Kidney capillary endothelial cell (primary cell): ENCODE measurements around the gene VPS8.

Experiments used
- DNase-seq: peaks from one replicate; pipeline ENCODE4 v3.0.0-alpha.2; 2018; ENCODE audit warnings: low spot score

Gene VPS8

DNA sequence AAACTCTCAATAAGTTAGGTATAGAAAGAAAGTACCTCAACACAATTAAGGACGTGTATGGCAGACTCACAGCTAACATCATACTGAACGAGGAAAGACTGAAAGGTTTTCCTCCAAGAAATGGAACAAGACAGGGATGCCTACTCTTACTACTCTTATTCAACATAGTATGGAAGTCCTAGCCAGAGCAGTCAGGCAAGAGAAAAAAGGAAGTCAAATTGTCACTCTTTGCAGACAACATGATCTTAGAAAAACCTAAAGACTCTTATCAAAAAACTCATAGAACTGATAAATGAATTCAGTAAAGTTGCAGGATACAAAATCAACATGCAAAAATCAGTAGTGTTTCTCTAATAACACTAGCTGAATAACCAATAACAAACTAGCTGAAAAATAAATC lies 244.9 kb downstream of the VPS8 start:
- DNase-seq, result no peak

DNA sequence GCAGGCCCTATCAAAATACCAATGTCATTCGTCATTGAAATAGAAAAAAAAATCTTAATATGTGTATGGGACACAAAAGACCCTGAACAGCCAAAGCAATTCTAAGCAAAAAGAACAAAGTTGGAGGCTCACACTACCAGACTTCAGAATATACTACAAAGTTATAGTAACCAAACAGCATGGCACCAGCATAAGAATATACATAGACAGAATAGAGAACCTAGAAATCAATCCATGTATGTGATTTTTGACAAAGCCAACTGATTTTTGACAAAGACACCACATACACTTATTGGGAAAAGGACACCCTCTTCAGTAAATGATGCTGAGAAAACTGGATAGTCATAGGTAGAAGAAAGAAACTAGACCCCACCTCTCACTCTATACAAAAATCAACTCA lies 245.9 kb downstream of the VPS8 start:
- DNase-seq, result no peak

DNA sequence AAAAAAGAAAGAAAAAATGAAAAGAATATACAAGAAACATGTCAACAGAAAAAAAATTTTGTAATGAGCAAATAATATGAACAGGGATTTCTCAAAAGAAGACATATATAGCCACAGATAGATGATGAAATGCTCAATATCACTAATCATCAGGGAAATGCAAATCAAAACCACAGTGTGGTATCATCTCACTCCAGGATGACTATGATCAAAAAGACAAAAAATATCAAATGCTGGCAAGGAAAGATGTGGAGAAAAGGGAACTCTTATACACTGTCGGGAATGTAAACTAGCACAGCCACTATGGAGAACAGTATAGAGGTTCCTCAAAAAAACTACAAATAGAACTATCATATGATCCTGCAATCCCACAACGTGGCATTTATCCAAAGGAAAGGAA lies 246.8 kb downstream of the VPS8 start:
- DNase-seq, result no peak

DNA sequence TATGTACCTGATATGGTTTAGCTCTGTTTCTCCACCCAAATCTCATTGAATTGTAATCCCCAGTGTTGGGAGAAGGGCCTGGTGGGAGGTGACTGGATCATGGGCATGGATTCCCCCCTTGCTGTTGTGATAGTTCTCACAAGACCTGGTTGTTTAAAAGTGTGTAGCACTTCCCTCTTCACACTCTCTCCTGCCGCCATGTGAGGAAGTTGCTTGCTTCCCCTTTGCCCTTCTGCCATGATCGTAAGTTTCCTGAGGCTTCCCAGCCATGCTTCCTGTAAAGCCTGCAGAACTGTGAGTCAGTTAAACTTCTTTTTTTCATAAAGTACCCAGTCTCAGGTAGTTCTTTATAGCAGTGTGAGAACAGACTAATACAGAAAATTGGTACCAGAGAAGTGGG lies 247.8 kb downstream of the VPS8 start:
- no peak for DNase-seq

DNA sequence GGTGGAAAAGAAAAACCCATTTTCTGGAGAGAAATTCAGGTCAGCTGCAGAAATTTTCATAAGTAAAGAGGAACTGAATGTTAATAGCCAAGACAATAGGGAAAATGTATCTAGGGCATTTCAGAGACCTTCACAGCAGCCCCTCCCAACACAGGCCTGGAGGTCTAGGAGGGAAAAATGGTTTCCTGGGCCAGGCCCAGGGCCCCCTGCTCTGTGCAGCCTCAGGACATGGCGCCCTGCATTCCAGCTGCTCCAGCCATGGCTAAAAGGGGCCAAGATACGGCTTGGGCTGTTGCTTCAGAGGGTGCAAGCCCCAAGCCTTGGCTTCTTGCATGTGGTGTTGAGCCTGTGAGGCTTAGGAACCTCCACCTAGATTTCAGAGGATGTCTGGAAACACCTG lies 248.7 kb downstream of the VPS8 start:
- DNase-seq, result no peak

DNA sequence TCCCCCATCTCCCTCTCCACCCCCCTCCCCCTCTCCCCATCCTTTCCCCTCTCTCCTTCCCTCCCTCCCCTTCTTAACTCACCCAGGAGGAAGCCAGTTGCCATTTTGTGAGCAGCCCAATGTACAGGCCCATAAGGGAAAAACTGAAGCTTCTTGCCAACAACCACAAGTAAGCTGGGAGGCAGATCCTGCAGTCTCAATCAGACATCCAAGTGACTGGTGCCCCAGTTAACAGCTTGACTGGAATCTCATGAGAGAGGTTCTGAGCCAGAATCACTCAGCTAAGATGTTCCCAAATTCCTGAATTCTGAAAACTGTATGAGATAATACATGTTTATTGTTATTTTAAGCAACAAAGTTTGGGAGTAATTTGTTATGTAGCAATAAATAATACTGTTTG lies 250.2 kb downstream of the VPS8 start:
- DNase-seq, result no peak

DNA sequence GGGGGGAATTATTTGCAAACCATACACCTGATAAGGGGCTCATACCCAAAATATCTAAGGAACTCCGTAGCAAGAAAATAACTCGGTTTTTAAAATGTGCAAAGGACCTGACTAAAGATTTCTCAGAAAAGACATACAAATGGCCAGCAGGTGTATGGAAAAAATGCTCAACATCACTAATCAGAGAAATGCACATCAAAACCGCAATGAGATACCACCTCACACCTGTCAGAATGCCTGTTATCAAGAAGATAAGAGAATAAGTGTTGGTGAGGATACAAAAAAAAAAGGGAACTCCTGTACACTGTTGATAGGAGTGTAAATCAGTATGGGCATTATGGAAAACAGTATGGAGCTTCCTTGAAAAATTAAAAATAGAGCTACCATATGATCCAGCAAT lies 251.5 kb downstream of the VPS8 start:
- DNase-seq, result no peak

DNA sequence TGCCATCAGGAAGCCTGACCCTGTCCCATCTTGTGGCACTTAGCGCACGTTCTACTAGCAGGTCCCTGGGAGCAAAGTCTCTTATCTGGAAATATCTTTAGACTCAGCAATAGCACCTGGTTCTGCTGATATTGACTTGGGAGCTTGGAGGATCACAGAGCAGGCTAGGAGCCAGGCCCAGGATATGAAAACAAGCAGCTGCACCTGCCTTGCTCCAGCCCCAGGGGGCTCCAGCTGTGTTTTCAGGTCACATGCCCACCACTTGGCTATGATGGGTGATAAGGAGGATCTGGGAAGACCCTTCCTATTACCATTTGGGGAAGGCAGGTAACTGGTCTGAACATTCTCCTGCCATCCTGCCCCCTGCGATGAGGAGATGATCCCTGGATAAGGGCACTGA lies 253.1 kb downstream of the VPS8 start:
- no peak for DNase-seq

DNA sequence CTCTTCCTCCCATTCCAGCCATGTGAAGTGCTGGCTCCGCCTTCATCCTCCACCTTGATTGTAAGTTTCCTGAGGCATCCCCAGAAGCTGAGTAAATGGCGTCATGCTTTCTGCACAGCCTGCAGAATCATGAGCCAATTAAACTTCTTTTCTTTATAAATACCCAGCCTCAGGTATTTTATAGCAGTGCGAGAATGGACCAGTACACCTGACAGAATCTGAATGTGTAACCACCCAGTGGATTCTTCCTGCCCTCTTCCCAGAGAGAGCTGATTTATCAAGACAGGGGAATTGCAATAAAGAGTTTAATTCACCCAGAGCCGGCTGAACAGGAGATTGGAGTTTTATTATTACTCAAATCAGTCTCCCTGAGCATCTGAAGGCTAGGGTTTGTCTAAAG lies 254.3 kb downstream of the VPS8 start:
- no peak for DNase-seq

DNA sequence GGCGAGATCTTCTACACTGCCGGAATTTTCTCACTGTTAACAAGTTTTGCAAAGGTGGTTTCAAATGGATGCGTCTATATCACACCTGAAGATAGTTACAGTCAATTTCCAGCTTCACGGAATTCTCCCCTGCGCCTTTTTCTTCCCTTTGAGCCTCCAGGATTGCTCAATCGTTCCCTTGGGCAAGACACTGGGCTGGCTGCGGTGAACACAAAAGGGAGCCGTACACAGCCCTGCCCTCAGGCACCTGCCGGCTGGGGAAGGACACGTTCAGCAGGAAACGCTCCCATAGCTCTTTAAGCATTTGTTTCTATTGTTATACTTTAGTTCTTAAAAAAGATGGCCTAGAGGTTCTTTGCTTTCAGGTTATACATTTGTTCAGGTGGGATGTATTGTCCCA lies 255.2 kb downstream of the VPS8 start:
- DNase-seq, result no peak

DNA sequence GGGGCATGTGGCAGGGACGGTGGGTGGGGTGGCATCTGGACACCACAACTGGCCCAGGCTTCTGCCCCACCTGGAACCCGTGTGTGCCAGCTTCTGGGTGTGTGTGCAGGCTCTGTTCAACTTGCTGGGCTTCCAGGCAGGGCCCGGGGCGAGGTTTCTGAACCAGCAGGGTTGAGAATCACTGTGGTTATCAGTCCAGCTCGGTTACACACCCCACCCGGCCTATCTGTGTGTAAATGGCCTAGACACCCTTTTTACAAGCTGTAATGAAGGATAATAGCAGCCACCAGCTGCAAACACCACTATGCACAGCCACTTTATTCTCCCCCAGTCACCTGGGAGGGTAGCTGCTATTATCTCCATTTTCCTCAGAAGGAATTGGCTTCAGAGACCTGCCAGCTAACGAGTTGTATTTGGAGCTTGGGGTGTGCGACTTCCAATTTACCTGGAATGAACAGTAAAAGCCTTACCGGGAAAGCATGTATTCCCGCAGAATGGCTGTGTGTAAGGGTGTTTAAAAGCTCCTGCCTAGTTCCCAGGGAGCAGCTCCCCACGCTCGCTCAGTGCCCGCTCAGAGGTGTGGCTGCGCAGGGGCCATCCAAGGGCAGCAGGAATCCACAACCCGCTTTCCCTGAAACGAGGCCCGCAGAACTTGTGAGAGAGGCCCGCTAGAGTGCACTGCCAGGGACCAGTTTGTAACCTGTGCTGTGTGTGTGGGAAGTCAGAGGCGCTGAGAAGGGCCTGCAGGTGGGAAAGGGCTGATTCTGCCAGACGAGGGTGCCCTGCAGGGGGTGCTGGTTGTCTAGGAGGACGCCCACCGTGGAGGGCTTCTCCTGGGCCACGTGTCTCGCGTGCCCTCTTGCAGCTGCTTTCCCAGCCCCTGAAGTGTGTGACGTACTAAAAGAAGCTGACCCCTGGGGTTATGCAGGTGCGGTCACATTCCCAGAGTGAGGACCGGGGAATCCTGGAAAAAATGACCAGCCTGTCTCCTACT lies 257.4 kb downstream of the VPS8 start:
- no peak for DNase-seq

DNA sequence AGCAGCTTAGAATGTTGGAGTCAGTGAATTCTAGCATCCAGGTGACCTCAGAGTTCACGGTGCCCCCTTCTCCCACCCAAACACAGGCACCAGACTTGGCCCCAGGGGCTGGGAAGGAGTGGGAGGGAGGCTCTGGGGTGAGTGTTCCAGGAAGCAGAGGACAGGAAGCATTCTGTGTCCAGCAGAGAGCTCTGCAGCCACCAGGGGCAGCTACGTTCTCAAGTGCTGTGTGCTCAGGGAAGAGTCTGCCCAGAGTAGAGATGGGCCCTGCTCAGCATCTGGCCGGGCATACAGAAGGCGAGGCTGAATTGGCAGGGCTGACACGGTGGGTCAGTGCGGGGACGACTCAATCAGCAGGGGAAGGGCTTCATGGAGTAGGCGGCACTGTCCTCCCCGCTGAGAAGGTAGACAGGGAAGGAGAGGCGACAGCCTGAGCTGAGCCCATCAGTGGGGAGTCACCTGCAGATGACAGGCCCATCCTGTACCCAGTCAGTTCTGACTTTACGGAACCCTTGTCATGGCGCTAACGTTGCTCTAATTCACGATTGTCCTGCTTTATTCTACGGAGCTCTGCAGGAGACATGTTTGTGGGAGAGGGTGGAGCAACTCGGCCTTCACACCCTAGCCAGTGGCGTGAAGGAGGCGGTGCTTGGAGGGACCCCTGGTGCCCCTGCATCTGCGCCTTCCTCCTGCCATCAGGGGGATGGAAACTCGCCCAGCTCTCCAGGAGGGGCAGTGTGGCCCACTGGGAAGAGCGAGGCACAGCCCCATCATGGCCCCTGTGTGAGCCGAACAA lies 258.7 kb downstream of the VPS8 start:
- DNase-seq, result peak; percentile 30

DNA sequence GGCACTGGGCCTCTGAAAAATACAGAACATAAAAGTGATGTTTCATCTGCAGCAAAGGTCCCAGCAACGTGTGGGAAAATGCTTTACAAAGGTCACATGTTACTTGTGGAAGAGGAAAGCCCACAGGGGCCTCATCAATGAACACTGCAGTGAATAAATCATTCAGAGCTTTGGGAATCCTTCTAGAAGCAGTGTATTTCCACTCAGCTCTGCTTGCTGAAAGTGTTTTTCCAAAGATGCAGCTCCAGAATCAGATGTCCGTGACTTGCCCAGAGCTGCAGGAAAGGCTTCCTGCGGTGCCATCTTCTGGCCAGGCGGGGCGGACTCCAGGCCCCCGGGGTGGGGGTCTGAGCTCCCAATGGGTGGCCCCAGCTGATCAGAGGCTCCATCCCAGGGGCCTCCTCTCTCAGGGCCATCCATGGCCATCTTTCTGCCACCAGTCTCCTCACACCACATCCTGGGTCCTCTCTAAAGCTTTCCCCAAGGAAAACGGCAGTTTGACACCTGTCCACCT lies 259.4 kb downstream of the VPS8 start:
- no peak for DNase-seq

DNA sequence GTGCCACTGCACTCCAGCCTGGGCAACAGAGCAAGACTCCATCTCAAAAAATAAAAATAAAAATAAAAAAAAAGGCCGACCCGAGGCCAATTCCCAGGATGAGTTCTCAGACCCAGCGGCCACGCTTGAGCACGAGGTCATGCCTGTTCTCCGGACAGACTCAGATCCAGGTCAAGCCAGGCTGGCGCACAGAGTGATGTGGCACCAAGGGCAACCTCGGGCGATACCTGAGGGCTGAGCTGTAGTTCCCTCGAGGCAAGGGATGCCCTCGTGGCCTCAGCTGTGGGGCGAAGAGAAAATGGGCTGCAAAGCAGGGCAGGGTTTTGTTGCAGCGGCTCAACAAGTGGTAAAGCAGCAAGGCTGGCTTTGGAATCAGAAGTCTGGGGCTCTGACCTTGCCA lies 263.6 kb downstream of the VPS8 start:
- no peak for DNase-seq

DNA sequence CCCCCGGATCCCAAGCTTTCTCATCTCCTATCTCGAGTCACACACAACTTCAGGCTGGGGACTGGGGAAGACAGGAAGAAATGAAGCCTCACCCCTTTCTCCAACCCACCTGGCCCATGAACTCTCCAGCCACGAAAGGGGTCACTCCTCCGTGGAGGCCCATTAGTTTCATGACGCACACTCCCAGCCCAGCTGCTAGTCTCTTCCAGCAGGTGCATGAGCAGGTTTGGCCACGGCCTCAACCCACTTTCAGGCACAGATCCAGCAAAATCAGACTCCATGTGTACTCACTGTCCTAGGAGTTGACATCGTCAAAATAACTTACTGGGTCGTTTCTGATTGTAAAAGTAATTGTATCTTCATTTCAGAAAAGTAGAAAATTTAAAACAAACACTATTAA lies 264.3 kb downstream of the VPS8 start:
- no peak for DNase-seq

DNA sequence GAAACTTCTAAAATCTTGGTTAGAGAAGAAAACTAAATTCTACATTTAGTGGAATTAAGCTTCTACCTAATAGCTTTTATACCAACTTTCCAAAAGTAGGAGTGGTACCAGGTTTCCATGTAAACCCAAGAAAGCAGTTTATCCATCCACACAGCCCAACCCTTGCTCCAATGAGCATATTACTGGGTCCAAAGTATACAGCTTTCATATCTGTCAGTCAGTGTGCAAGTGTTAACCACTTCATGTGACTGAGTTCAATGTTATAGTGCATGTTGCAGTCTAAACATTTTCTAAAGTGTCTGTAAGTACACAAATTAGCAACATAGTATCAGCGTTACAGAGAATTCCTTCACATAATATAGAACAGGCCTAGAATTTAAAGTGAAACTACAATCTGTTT lies 267.7 kb downstream of the VPS8 start:
- no peak for DNase-seq

DNA sequence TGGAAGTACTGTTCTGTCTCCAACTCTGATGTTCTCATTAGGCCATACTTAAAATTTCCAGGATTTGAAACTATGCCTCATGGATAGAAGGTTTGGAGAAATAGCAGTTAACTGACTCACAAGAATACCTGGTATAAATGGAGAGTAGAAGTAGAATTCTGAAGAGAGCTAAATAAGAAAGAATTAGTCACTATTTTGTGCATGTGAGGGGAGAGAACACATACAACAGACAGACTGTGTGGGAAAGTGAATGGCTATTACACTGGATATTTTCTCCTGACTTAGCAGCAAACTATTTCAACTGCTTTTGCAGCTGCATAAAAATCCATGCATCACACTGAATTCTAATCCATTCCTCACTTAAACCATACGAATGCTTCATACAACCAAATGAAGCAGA lies 269.6 kb downstream of the VPS8 start:
- DNase-seq, result no peak

DNA sequence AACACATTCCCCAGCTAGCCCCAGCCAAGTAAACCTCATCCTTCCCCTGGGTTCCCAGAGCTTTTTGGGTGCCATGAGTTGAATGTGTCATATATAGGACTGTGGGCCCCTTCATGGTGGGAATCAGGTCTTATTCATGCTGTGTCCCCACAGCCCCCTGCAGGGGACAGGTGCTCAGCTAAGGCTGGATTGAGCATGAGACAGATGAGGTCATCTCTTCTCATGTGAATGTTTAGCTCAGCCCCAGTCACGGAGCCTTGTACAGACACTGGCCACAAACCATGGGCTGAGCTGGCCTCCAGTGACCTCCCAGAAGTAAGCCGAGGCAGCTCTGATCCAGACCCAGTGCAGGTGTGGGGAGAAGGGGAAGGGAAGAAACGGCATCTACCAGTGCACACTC lies 270.2 kb downstream of the VPS8 start:
- DNase-seq, result no peak

DNA sequence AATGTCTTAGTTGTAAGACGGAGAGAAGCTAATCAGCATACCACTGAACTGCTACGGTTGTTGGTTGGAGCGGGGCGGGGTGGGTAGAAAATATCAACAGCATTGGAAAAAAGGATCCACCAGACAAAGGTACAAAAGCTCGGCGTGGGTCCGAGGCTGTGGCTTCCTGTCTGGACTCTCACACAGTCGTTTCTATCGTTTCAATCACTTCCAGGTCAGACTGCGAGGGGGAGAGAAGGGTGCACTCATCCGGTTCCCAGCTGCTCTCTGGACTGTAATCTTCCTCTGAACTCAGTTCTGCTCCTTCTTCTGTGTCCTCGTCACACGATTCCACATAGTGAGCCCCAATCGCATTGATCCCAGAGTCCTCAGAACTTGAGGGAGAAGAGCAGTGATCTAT lies 270.9 kb downstream of the VPS8 start:
- no peak for DNase-seq

DNA sequence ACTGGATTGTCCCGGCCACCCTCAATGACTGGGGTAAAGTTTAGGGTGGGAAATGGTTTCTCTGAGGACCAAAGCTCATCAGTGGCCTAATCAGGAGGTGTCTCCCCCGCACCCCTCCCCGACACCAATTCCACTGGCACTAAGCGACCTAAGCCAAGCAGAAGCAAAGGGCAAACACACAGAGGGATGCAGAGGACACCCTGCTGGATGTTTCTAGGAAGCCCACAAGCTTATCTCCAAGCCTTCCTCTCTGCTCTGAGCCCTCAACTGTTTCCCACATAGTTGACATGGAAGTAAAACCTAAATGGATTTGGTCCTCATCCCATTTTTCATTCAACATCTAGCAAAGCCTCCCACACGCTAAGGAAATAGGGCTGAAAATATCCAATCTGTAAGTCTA lies 272.4 kb downstream of the VPS8 start:
- no peak for DNase-seq

DNA sequence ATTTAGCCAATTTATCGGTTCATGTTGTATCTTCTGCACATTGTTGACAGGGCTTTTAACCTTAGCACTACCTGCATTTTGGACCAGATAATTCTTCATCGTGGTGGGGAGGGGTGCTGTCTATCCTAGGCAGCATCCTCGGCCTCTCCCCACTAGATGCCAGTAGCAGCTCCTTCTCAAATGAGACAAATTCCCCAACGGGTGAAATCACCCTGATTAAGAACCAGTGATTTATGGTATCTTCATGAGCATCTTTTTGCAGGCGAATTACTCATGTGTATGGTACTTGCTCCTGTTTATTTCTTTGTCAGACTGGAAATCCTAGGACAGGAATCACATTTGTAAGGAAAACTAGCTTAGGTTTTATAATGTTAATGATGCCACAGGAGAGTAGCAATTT lies 272.9 kb downstream of the VPS8 start:
- DNase-seq, result no peak

DNA sequence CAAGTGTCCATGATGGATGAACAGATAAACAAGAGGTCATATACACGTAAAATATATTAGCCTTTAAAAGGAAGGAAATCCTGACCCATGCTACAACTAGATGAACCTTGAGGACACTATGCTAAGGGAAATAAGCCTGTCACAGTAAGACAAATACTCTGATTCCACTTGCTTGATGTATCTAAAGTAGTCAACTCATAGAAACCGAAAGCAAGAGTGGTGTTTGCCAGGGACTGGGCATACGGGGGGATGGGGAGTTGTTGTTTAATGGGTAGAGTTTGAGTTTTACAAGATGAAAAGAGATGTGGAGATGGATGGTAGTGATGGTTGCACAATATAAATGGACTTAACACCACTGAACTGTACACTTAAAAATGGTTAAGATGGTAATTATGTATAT lies 275.5 kb downstream of the VPS8 start:
- DNase-seq, result no peak

DNA sequence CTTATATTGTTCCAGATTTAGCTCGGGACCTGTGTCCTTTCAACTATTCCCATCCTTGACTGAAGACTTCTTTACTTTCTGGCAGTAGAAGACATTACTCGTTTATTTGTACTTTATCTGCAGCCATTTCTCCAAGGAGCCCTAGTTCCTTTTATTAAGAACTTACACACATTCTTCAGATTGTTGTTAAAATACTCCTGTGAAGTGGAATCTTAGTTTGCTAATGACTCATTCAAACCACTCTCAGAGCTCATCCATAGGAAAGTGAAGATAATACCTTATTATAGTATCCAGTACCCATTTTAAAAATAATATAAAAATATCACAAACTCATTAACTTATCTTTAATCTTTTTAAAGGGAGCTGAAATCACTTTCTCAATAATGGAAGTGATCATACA lies 277.4 kb downstream of the VPS8 start:
- DNase-seq, result no peak
